Endothelial cell of umbilical vein (primary cell): Measurements from ENCODE around the gene IFT57.

ENCODE experiments used
- POLR2A ChIP-seq: IDR thresholded peaks from 2 replicates; pipeline ENCODE4 v1.6.1; 2012; ENCODE audit warnings: low read depth, mild to moderate bottlenecking, control low read depth, low read length
- TF ChIP-seq, protein P1 (sequence below), 2 donors: IDR thresholded peaks; 1 replicate in 1 of 2; 2 replicates in 1 of 2; pipeline ENCODE4 v1.5.1; 2011; ENCODE audit warnings: low read length in 2 of 2, mild to moderate bottlenecking in 2 of 2, moderate library complexity in 2 of 2, control low read depth in 1 of 2, inconsistent platforms in 1 of 2, low read depth in 1 of 2; ENCODE audit not compliant: insufficient read depth in 1 of 2; ENCODE audit errors: extremely low read depth in 1 of 2

DNA sequence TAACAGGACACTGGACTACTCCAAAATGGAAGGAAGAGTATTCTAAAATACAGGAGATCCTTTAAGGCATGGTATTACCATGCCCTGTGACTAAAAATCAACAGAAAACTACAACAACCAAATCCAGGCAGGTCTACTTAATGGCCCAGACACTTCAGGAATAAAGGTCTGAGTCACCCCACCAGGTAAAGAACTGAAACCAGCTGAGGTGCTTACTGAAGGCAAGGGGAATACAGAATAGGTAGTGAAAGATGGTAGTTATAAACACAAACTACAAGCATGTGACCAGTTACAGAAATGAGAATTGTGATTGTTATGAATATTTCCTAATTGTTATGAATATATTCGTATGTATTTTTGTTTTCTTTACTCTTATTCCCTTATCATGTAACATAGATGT is 13.4 kb downstream of the IFT57 start:
- no peak for TF ChIP-seq POLR2A
- TF ChIP-seq, protein P1, sequence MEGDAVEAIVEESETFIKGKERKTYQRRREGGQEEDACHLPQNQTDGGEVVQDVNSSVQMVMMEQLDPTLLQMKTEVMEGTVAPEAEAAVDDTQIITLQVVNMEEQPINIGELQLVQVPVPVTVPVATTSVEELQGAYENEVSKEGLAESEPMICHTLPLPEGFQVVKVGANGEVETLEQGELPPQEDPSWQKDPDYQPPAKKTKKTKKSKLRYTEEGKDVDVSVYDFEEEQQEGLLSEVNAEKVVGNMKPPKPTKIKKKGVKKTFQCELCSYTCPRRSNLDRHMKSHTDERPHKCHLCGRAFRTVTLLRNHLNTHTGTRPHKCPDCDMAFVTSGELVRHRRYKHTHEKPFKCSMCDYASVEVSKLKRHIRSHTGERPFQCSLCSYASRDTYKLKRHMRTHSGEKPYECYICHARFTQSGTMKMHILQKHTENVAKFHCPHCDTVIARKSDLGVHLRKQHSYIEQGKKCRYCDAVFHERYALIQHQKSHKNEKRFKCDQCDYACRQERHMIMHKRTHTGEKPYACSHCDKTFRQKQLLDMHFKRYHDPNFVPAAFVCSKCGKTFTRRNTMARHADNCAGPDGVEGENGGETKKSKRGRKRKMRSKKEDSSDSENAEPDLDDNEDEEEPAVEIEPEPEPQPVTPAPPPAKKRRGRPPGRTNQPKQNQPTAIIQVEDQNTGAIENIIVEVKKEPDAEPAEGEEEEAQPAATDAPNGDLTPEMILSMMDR (IDR thresholded peaks at IDR 0.05; ENCODE audit: extremely low read depth in 1 of 2, insufficient read depth in 1 of 2, low read depth in 1 of 2, low read length in 2 of 2) = no peak
